ENCODE data around the gene THEMIS.

- TF ChIP-seq CTCF (optimal IDR thresholded peaks at IDR 0.05 in 1 of 3, IDR thresholded peaks at IDR 0.05 in 1 of 3, conservative IDR thresholded peaks at IDR 0.05 in 1 of 3; ENCODE audit: extremely low read depth in 1 of 3, insufficient read depth in 2 of 3, low read length in 3 of 3) (no peak), EZH2 (IDR thresholded peaks at IDR 0.05; ENCODE audit: low read length) (no peak)
Measured at GRCh38 chr6:127784468-127784867, 116.4 kb downstream of the THEMIS start.
